ENCODE data around the gene GCSAML. TPM values are rescaled to one million over a fixed set of nuclear protein-coding genes. Genes with fewer than 3 reads are reported as not detected.

GCSAML gene
- total RNA-seq, 6 donors from 2014 or later: 0.30 to 3.0 (median 1.4) TPM

DNA sequence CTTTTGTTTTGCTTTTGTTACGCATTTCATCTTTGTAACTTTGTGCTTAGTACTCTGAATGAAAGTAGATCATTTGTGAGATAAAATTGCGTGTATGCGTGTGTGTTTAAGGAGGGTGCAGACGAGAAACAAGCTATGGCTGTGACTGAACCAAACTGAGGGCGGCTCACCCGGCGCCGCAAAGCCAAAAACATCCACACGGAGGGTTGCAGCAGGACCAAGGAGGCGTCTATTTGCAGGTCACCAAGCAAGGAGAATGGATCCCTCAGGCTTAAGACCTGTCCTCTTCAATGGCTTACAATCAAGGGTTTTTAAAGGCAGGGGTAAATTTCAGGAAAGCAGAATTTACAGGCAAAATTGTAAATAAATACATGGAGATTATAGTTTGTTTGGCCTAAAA lies 12.8 kb downstream of the GCSAML start:
- Histone ChIP-seq H3K27ac (no peak overlapping the region), H3K27me3 (no peaks in the 10 kb centered on the region), H3K4me1 (no peaks in the 10 kb centered on the region), H3K4me3 (no peak overlapping the region), H3K9me3 (no peaks in the 10 kb centered on the region), H3K36me3 (no peaks in the 10 kb centered on the region)
- no peak for TF ChIP-seq POLR2A (IDR thresholded peaks at IDR 0.05)
- TF ChIP-seq EP300 (IDR thresholded peaks at IDR 0.05): no peak
- no peak for TF ChIP-seq POLR2AphosphoS5 (IDR thresholded peaks at IDR 0.05)
- TF ChIP-seq, protein P1, sequence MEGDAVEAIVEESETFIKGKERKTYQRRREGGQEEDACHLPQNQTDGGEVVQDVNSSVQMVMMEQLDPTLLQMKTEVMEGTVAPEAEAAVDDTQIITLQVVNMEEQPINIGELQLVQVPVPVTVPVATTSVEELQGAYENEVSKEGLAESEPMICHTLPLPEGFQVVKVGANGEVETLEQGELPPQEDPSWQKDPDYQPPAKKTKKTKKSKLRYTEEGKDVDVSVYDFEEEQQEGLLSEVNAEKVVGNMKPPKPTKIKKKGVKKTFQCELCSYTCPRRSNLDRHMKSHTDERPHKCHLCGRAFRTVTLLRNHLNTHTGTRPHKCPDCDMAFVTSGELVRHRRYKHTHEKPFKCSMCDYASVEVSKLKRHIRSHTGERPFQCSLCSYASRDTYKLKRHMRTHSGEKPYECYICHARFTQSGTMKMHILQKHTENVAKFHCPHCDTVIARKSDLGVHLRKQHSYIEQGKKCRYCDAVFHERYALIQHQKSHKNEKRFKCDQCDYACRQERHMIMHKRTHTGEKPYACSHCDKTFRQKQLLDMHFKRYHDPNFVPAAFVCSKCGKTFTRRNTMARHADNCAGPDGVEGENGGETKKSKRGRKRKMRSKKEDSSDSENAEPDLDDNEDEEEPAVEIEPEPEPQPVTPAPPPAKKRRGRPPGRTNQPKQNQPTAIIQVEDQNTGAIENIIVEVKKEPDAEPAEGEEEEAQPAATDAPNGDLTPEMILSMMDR (IDR thresholded peaks at IDR 0.05): no peak
- 69 to 75% methylated on average over 10 of the region's 10 CpGs for WGBS, 2 donors
- ATAC-seq (ENCODE audit: low FRiP score in 2 of 2) (no peak), DNase-seq (no peak)

GRCh38 chr1:247562198-247562597 lies 13.3 kb downstream of the GCSAML start:
- Histone ChIP-seq H3K36me3 (no peaks in the 10 kb centered on the region), H3K4me1 (no peaks in the 10 kb centered on the region), H3K27ac (no peak overlapping the region), H3K9me3 (no peaks in the 10 kb centered on the region), H3K4me3 (no peak overlapping the region), H3K27me3 (no peaks in the 10 kb centered on the region)
- ATAC-seq (ENCODE audit: low FRiP score in 2 of 2) (no peak), DNase-seq (peak in 1 of 2 donors; percentile 6)
- TF ChIP-seq POLR2AphosphoS5 (IDR thresholded peaks at IDR 0.05) (no peak), POLR2A (IDR thresholded peaks at IDR 0.05) (no peak), EP300 (IDR thresholded peaks at IDR 0.05) (no peak)
- TF ChIP-seq, protein P1 (IDR thresholded peaks at IDR 0.05): no peak
- 67 to 68% methylated on average over 9 of the region's 9 CpGs for WGBS, 2 donors

DNA sequence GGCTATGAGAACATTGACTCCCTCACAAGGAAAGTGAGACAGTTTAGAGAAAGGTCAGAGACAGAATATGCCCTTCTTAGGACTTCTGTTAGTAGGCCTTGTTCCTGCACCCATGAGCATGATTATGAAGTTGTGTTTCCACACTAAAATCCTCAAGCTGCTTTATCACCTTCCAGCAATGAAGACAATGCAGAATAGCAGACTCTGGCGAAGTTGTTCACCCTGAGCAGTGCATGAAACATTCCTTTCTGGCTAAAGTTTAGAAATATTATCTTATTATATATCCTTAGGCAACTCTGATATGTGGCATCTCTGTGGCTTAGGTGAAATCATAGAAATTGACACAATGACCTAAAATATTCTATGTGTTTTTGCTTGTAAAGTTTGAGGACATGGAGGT lies 25.3 kb downstream of the GCSAML start:
- H3K4me3 ChIP-seq: no peak overlapping the region
- DNase-seq: no peak
- 60 to 64% methylated on average over 1 of the region's 1 CpG for WGBS, 2 donors
- H3K27ac ChIP-seq: no peak overlapping the region
- no peaks in the 10 kb centered on the region for H3K36me3 ChIP-seq
- H3K4me1 ChIP-seq: no peaks in the 10 kb centered on the region
- H3K27me3 ChIP-seq: no peaks in the 10 kb centered on the region
- no peak for ATAC-seq (ENCODE audit: low FRiP score in 2 of 2)
- H3K9me3 ChIP-seq: no peaks in the 10 kb centered on the region
- no peak for TF ChIP-seq POLR2A (IDR thresholded peaks at IDR 0.05)
- no peak for TF ChIP-seq POLR2AphosphoS5 (IDR thresholded peaks at IDR 0.05)
- TF ChIP-seq, protein P1 (IDR thresholded peaks at IDR 0.05): no peak
- TF ChIP-seq EP300 (IDR thresholded peaks at IDR 0.05): no peak

GRCh38 chr1:247574664-247575063 lies 25.7 kb downstream of the GCSAML start:
- DNase-seq: no peak
- ATAC-seq (ENCODE audit: low FRiP score in 2 of 2): no peak
- Histone ChIP-seq H3K4me3 (no peak overlapping the region), H3K27ac (no peak overlapping the region), H3K27me3 (no peaks in the 10 kb centered on the region), H3K9me3 (no peaks in the 10 kb centered on the region), H3K4me1 (no peaks in the 10 kb centered on the region), H3K36me3 (no peaks in the 10 kb centered on the region)
- TF ChIP-seq EP300 (IDR thresholded peaks at IDR 0.05) (no peak), POLR2AphosphoS5 (IDR thresholded peaks at IDR 0.05) (no peak), POLR2A (IDR thresholded peaks at IDR 0.05) (no peak)
- TF ChIP-seq, protein P1 (IDR thresholded peaks at IDR 0.05): no peak

DNA sequence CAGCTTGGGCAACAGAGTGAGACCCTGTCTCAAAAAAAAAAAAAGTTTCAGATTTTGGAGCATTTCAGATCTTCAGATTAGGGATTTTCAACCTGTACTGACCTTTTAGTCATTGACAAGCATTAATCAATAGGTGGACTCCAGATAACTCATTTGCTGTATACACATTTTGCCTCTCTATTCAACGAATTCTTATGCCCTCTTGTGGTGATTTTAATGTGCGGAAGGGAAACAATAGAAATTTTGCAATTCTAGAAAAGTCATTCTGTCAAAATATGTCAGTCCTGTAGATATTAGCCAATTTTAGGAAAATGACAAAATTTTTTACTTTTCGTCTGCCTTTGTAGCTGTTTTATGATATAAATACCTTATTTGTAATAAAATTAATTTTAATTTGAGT lies 27.6 kb downstream of the GCSAML start:
- no peak overlapping the region for H3K27ac ChIP-seq
- no peak overlapping the region for H3K4me3 ChIP-seq
- no peaks in the 10 kb centered on the region for H3K36me3 ChIP-seq
- ATAC-seq (ENCODE audit: low FRiP score in 2 of 2): no peak
- H3K27me3 ChIP-seq: no peaks in the 10 kb centered on the region
- no peak for DNase-seq
- no peaks in the 10 kb centered on the region for H3K4me1 ChIP-seq
- H3K9me3 ChIP-seq: no peaks in the 10 kb centered on the region
- TF ChIP-seq, protein P1 (IDR thresholded peaks at IDR 0.05): peak in 1 of 6 experiments; percentile 13
- TF ChIP-seq EP300 (IDR thresholded peaks at IDR 0.05): no peak
- 41 to 47% methylated on average over 3 of the region's 3 CpGs for WGBS, 2 donors

Measured in upper lobe of left lung (tissue), 6 donors.